ENCODE results near the gene PHF14. TPM values are rescaled to one million over a fixed set of nuclear protein-coding genes. Genes with fewer than 3 reads are reported as not detected.

The PHF14 gene
- total RNA-seq, 1 experiment from 2014 or later, result 50.8 TPM

DNA sequence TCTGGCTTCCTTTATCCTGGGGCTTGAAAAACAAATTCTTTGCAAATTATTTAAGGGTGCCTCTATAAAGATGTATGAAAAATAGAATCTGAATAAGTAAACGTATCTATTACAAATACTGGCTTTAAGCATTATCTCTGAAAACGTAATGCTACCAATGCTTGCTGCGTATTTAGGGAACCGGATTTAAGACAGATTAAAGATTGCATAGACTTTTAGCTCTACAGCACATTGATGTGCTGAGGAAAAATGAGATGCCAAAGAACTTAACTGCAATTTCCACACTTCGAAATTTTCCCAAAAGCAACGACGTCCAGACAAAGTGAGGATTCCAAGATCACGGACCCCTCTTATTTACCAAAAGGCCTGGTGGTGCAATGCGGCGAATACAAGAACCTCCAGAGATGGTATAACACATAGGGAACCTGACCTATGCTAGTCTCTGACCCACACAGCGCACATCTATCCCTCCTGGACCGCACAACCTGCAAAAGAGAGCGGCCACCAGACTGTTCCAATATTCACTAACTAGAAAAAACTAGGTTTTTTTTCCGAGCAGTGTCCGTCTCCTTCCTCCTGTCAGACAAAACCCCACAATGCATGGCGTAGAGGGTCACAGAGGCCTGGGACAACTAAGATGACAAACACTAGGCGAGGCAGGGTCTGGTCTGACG lies 34.3 kb upstream of the PHF14 start:
- peak overlapping the region; percentile 99 for H3K9ac ChIP-seq (ENCODE audit: extremely low read depth, insufficient read length, low read length)
- H3K4me1 Mint-ChIP-seq, result peaks cover 14 to 21% of the 10 kb centered on the region in 2 experiments
- H3K79me1 ChIP-seq (ENCODE audit: insufficient read depth, low read depth, low read length, poor library complexity, severe bottlenecking), result no peaks in the 10 kb centered on the region
- no CpG with 5 or more reads among the region's 18 CpGs for WGBS (ENCODE audit: extremely low coverage, insufficient read length, low lambda C conversion rate)
- no peak for DNase-seq
- no peak overlapping the region for H3T11ph ChIP-seq (ENCODE audit: low read length)
- H3K9me3 Mint-ChIP-seq, result no peaks in the 10 kb centered on the region
- H3K4me1 ChIP-seq (ENCODE audit: insufficient read depth, low read length), result peaks cover 5% of the 10 kb centered on the region; the same call in 1 of the 2 replicates
- peak overlapping the region; percentile 93 for H4K5ac ChIP-seq (ENCODE audit: insufficient read length, low read depth, low read length)
- no peak overlapping the region for H4K8ac ChIP-seq (replicated peaks; ENCODE audit: insufficient read length, low read depth, low read length)
- H3K9me3 ChIP-seq (ENCODE audit: control insufficient read depth, low read depth, low read length), result no peaks in the 10 kb centered on the region
- peaks cover 7% of the 10 kb centered on the region for H3K23me2 ChIP-seq (ENCODE audit: insufficient read length, low read depth, low read length, poor library complexity, severe bottlenecking)
- TF ChIP-seq, protein P1, sequence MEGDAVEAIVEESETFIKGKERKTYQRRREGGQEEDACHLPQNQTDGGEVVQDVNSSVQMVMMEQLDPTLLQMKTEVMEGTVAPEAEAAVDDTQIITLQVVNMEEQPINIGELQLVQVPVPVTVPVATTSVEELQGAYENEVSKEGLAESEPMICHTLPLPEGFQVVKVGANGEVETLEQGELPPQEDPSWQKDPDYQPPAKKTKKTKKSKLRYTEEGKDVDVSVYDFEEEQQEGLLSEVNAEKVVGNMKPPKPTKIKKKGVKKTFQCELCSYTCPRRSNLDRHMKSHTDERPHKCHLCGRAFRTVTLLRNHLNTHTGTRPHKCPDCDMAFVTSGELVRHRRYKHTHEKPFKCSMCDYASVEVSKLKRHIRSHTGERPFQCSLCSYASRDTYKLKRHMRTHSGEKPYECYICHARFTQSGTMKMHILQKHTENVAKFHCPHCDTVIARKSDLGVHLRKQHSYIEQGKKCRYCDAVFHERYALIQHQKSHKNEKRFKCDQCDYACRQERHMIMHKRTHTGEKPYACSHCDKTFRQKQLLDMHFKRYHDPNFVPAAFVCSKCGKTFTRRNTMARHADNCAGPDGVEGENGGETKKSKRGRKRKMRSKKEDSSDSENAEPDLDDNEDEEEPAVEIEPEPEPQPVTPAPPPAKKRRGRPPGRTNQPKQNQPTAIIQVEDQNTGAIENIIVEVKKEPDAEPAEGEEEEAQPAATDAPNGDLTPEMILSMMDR (conservative IDR thresholded peaks at IDR 0.05), result no peak
- H2BK15ac ChIP-seq (ENCODE audit: low read depth, low read length), result no peak overlapping the region
- H3K27me3 ChIP-seq (ENCODE audit: insufficient read depth, low read length), result no peaks in the 10 kb centered on the region
- peaks cover 15% of the 10 kb centered on the region; the same call in 1 of the 2 replicates for H3K79me2 ChIP-seq (ENCODE audit: insufficient read depth, low read length)
- H3K27me3 Mint-ChIP-seq (ENCODE audit: low read depth), result no peaks in the 10 kb centered on the region
- H3K4me3 Mint-ChIP-seq, result no peak overlapping the region
- no peak overlapping the region for H3K23ac ChIP-seq (ENCODE audit: insufficient read length, low read depth, low read length)
- H3K27ac ChIP-seq (ENCODE audit: insufficient read length, low read depth, low read length), result peak overlapping the region; percentile 70
- no peak overlapping the region for H2BK120ac ChIP-seq (ENCODE audit: low read depth, low read length, poor library complexity, severe bottlenecking)
- peak overlapping the region; percentile 67 for H3K56ac ChIP-seq (ENCODE audit: insufficient read length, low read depth, low read length)
- H3K27ac Mint-ChIP-seq, result no peak overlapping the region
- H2AK5ac ChIP-seq (ENCODE audit: insufficient read length, low read length), result no peak overlapping the region
- H4K91ac ChIP-seq (ENCODE audit: insufficient read length, low read depth, low read length), result no peak overlapping the region
- no peak overlapping the region for H2BK12ac ChIP-seq (ENCODE audit: insufficient read length, low read depth, low read length)
- H3K14ac ChIP-seq (ENCODE audit: insufficient read depth, low read length), result peak overlapping the region; percentile 33; the same call in 1 of the 2 replicates
- peak overlapping the region; percentile 52 for H3K4me2 ChIP-seq (ENCODE audit: insufficient read depth, insufficient read length, low read length)
- H2AFZ ChIP-seq (ENCODE audit: low read length), result no peak overlapping the region
- H3K4ac ChIP-seq (ENCODE audit: low read depth, low read length), result no peak overlapping the region
- no peak overlapping the region for H3K18ac ChIP-seq (ENCODE audit: insufficient read length, low read depth, low read length)
- H2BK20ac ChIP-seq (ENCODE audit: low read depth, low read length, poor library complexity, severe bottlenecking), result no peak overlapping the region
- no peaks in the 10 kb centered on the region for H4K20me1 ChIP-seq (ENCODE audit: control insufficient read depth, insufficient read depth, insufficient read length)
- peaks cover 17 to 40% (median 36%) of the 10 kb centered on the region in 3 experiments; a peak in 6 of 7 replicates for H3K36me3 Mint-ChIP-seq (ENCODE audit: insufficient read depth in 1 of 3, low read depth in 3 of 3)
- H2BK5ac ChIP-seq (ENCODE audit: insufficient read length, low read length), result no peak overlapping the region

All from H9 (cell line).